CD4-positive, alpha-beta T cell (primary cell): ENCODE data around the gene ZNF680. TPM values are rescaled to one million over a fixed set of nuclear protein-coding genes. Genes with fewer than 3 reads are reported as not detected.

Experiments
- ATAC-seq: fragments of 200-7000 bp; cut with Tn5 transposase; one replicate; pipeline ENCODE4 v1.10.0; 2022; ENCODE audit warnings: mild to moderate bottlenecking; ENCODE audit not compliant: poor library complexity
- CTCF ChIA-PET: fragments of 350-600 bp; sonication (Branson Sonifier 250); formaldehyde crosslinking; loops from one replicate; lab custom pipeline; 2021; ENCODE audit warnings: antibody characterized with exemption, inconsistent platforms; lab: Charles Lee
- POLR2A ChIA-PET: fragments of 350-600 bp; sonication (Branson Sonifier 250); formaldehyde crosslinking; loops from one replicate; lab custom pipeline; 2021; ENCODE audit warnings: antibody characterized with exemption, inconsistent platforms; lab: Charles Lee
- DNase-seq, 14 experiments: peaks; one replicate each; pipeline ENCODE4 v3.0.0-alpha.2; 2013 to 2020; ENCODE audit warnings: mixed read lengths in 2 of 14
- H3K27ac ChIP-seq, 2 donors: one replicate each; pipeline versions ENCODE4 v1.5.1 to v1.7.0; 2013; ENCODE audit warnings: low read length in 2 of 2, low read depth in 1 of 2, mild to moderate bottlenecking in 1 of 2
- H3K27me3 ChIP-seq, 2 experiments: 1 replicate in 1 of 2; 2 replicates in 1 of 2; pipeline versions ENCODE4 v1.6.1 to v1.7.0; 2013; ENCODE audit warnings: low read length in 2 of 2, control low read depth in 1 of 2, mild to moderate bottlenecking in 1 of 2, moderate library complexity in 1 of 2; ENCODE audit not compliant: insufficient read depth in 2 of 2, control insufficient read depth in 1 of 2
- H3K36me3 ChIP-seq: one replicate; pipeline ENCODE4 v1.6.1; 2013; ENCODE audit warnings: low read length, control low read depth; ENCODE audit not compliant: insufficient read depth
- H3K4me1 ChIP-seq: one replicate; pipeline ENCODE4 v1.6.1; 2013; ENCODE audit warnings: low read length, control low read depth; ENCODE audit not compliant: insufficient read depth
- H3K4me3 ChIP-seq: one replicate; pipeline ENCODE4 v1.5.1; 2013; ENCODE audit warnings: mild to moderate bottlenecking, low read length, moderate library complexity
- H3K9me3 ChIP-seq, 2 experiments: 1 replicate in 1 of 2; 2 replicates in 1 of 2; pipeline versions ENCODE4 v1.6.1 to v1.7.0; 2013; ENCODE audit warnings: low read length in 2 of 2, mild to moderate bottlenecking in 2 of 2, control low read depth in 1 of 2, moderate library complexity in 1 of 2; ENCODE audit not compliant: control insufficient read depth in 1 of 2, insufficient read depth in 1 of 2
- H3K27ac Mint-ChIP-seq: one replicate; pipeline ENCODE4 v1.8.0; 2020; ENCODE audit warnings: mixed read lengths
- H3K27me3 Mint-ChIP-seq: one replicate; pipeline ENCODE4 v1.8.0; 2021; ENCODE audit warnings: mixed read lengths
- H3K36me3 Mint-ChIP-seq: one replicate; pipeline ENCODE4 v1.8.0; 2021; ENCODE audit warnings: low read depth, mixed read lengths
- H3K4me1 Mint-ChIP-seq: one replicate; pipeline ENCODE4 v1.8.0; 2021; ENCODE audit warnings: low read depth, mixed read lengths
- H3K4me3 Mint-ChIP-seq: one replicate; pipeline ENCODE4 v1.8.0; 2020; ENCODE audit warnings: mild to moderate bottlenecking, mixed read lengths
- H3K9me3 Mint-ChIP-seq: one replicate; pipeline ENCODE4 v1.8.0; 2020; ENCODE audit warnings: mixed read lengths
- intact Hi-C, 2 experiments: fragments of 100-400 bp; cut with DNase I in 1 of 2; cut with micrococcal nuclease in 1 of 2; formaldehyde crosslinking; loops; one replicate each; pipeline versions ENCODE4 v1.15.1 to v1.9.0; 2023 to 2025; cut with DNase I, micrococcal nuclease
- total RNA-seq, 174 experiments: library from RNA in 2 of 174; stranded (reverse) in 2 of 174; gene quantifications; one replicate each; pipeline ENCODE4 v1.2.3 and lab custom pipeline; 2021 to 2026
- TF ChIP-seq, protein P1 (sequence below): fragments of 200-600 bp; IDR thresholded peaks from one replicate; pipeline ENCODE4 v1.8.0; 2022; ENCODE audit warnings: antibody characterized with exemption, mild to moderate bottlenecking

Gene ZNF680
- total RNA-seq, 2 experiments from 2014 or later = 8.3 to 8.9 TPM

- Mint-ChIP-seq H3K36me3 (no peaks in the 10 kb centered on the region), H3K27ac (no peak overlapping the region), H3K4me1 (no peaks in the 10 kb centered on the region), H3K9me3 (no peaks in the 10 kb centered on the region), H3K4me3 (no peak overlapping the region), H3K27me3 (no peaks in the 10 kb centered on the region)
- ATAC-seq = no peak
- TF ChIP-seq, protein P1, sequence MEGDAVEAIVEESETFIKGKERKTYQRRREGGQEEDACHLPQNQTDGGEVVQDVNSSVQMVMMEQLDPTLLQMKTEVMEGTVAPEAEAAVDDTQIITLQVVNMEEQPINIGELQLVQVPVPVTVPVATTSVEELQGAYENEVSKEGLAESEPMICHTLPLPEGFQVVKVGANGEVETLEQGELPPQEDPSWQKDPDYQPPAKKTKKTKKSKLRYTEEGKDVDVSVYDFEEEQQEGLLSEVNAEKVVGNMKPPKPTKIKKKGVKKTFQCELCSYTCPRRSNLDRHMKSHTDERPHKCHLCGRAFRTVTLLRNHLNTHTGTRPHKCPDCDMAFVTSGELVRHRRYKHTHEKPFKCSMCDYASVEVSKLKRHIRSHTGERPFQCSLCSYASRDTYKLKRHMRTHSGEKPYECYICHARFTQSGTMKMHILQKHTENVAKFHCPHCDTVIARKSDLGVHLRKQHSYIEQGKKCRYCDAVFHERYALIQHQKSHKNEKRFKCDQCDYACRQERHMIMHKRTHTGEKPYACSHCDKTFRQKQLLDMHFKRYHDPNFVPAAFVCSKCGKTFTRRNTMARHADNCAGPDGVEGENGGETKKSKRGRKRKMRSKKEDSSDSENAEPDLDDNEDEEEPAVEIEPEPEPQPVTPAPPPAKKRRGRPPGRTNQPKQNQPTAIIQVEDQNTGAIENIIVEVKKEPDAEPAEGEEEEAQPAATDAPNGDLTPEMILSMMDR = no peak
- Histone ChIP-seq H3K4me1 (no peaks in the 10 kb centered on the region), H3K27me3 (no peaks in the 10 kb centered on the region), H3K4me3 (no peak overlapping the region), H3K36me3 (no peaks in the 10 kb centered on the region), H3K27ac (no peak overlapping the region), H3K9me3 (no peaks in the 10 kb centered on the region)
- DNase-seq = no peak
- intact Hi-C loops = loop anchor here in 1 of 2 experiments (10.0 kb wide), 1 partner anchor 1606 kb away; no protein-coding TSS in a partner anchor
- ChIA-PET POLR2A (no interaction called here), CTCF (no interaction called here)
These were observed 48.1 kb upstream of the ZNF680 start for GRCh38 chr7:64610997-64611396.

- Mint-ChIP-seq H3K4me1 (no peaks in the 10 kb centered on the region), H3K36me3 (no peaks in the 10 kb centered on the region), H3K27ac (no peak overlapping the region), H3K9me3 (no peaks in the 10 kb centered on the region), H3K4me3 (no peak overlapping the region), H3K27me3 (no peaks in the 10 kb centered on the region)
- H3K27ac ChIP-seq = no peak overlapping the region
- H3K27me3 ChIP-seq = no peaks in the 10 kb centered on the region
- H3K9me3 ChIP-seq = no peaks in the 10 kb centered on the region
- H3K4me1 ChIP-seq = no peaks in the 10 kb centered on the region
- POLR2A ChIA-PET = no interaction called here
- TF ChIP-seq, protein P1 = no peak
- no peak for DNase-seq
- no peak for ATAC-seq
- CTCF ChIA-PET = no interaction called here
- intact Hi-C loops = no loop called here
- H3K4me3 ChIP-seq = no peak overlapping the region
- no peaks in the 10 kb centered on the region for H3K36me3 ChIP-seq
These were observed 45.4 kb upstream of the ZNF680 start for GRCh38 chr7:64608116-64608910.

- H3K27me3 ChIP-seq = no peaks in the 10 kb centered on the region
- POLR2A ChIA-PET = no interaction called here
- Mint-ChIP-seq H3K9me3 (no peaks in the 10 kb centered on the region), H3K4me1 (no peaks in the 10 kb centered on the region), H3K4me3 (no peak overlapping the region), H3K27ac (no peak overlapping the region), H3K36me3 (no peaks in the 10 kb centered on the region), H3K27me3 (no peaks in the 10 kb centered on the region)
- ATAC-seq = no peak
- H3K36me3 ChIP-seq = no peaks in the 10 kb centered on the region
- no peak for DNase-seq
- no peak overlapping the region for H3K27ac ChIP-seq
- no peak overlapping the region for H3K4me3 ChIP-seq
- H3K9me3 ChIP-seq = no peaks in the 10 kb centered on the region
- H3K4me1 ChIP-seq = no peaks in the 10 kb centered on the region
- intact Hi-C loops = no loop called here
- TF ChIP-seq, protein P1 = no peak
- CTCF ChIA-PET = no interaction called here
These were observed 43.5 kb upstream of the ZNF680 start for GRCh38 chr7:64606385-64606784.
